ENCODE measurements around the gene AATK.

DNA sequence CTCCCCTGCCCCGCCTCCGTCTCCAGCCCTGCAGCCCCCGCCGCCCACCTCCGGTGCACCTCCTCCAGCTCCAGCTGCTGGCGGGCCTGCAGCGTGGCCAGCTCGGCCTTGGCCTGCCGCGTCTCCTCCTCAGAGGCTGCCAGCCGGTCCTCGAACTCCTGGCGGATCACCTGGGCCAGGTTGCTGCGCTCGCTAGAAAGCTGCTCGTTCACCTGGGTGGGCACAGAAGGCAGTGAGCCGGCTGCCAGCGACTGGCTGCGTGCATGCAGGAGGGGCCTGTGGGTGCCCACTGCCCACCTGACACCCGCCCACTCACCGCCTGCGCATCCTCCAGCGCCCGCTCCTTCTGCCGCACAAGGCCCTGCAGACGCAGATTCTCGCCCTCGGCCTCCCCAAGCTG, 24.6 kb upstream of the AATK start:
- TF ChIP-seq, protein P1, sequence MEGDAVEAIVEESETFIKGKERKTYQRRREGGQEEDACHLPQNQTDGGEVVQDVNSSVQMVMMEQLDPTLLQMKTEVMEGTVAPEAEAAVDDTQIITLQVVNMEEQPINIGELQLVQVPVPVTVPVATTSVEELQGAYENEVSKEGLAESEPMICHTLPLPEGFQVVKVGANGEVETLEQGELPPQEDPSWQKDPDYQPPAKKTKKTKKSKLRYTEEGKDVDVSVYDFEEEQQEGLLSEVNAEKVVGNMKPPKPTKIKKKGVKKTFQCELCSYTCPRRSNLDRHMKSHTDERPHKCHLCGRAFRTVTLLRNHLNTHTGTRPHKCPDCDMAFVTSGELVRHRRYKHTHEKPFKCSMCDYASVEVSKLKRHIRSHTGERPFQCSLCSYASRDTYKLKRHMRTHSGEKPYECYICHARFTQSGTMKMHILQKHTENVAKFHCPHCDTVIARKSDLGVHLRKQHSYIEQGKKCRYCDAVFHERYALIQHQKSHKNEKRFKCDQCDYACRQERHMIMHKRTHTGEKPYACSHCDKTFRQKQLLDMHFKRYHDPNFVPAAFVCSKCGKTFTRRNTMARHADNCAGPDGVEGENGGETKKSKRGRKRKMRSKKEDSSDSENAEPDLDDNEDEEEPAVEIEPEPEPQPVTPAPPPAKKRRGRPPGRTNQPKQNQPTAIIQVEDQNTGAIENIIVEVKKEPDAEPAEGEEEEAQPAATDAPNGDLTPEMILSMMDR (conservative IDR thresholded peaks at IDR 0.05; ENCODE audit: low read depth in 2 of 2), result no peak
- TF ChIP-seq ZNF114 (CRISPR knock-in tag; IDR thresholded peaks at IDR 0.05) (no peak), EZH2 (IDR thresholded peaks at IDR 0.05; ENCODE audit: low read depth, unreplicated experiment) (no peak)
- TF ChIP-seq, protein P2, sequence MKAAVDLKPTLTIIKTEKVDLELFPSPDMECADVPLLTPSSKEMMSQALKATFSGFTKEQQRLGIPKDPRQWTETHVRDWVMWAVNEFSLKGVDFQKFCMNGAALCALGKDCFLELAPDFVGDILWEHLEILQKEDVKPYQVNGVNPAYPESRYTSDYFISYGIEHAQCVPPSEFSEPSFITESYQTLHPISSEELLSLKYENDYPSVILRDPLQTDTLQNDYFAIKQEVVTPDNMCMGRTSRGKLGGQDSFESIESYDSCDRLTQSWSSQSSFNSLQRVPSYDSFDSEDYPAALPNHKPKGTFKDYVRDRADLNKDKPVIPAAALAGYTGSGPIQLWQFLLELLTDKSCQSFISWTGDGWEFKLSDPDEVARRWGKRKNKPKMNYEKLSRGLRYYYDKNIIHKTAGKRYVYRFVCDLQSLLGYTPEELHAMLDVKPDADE (IDR thresholded peaks at IDR 0.05), result no peak

Data from GM23338 (cell line).